Stimulated activated CD4-positive, alpha-beta T cell treated with anti-CD3 and anti-CD28 coated beads, TNF-alpha, amount 100 ng/mL, for 24 hours (primary cell): Measurements from ENCODE around the gene PDE2A.

Experiments used
- DNase-seq, 3 experiments: peaks; one replicate each; pipeline ENCODE4 v3.0.0-alpha.2; 2020; ENCODE audit warnings: low read depth in 3 of 3

Gene PDE2A

DNA sequence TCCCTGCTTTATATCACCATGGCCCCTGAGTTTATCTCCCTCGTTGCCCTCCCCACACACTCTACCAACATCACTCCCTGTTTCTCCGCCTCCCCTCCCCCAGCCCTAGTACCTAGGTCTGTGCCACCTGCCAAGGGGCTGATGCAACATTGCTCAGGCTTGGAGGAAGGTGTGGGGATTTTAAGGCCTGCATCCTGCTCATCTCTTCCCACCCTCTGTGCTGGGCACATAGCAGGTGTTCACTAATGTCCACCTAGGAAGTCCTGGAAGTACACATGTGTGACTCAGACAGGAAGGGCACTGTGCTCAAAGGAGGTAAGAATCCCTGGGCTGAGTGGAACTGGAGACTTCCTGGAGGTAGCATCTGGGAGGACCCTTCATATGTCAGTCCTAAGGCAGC lies 37.0 kb downstream of the PDE2A start:
- no peak for DNase-seq

DNA sequence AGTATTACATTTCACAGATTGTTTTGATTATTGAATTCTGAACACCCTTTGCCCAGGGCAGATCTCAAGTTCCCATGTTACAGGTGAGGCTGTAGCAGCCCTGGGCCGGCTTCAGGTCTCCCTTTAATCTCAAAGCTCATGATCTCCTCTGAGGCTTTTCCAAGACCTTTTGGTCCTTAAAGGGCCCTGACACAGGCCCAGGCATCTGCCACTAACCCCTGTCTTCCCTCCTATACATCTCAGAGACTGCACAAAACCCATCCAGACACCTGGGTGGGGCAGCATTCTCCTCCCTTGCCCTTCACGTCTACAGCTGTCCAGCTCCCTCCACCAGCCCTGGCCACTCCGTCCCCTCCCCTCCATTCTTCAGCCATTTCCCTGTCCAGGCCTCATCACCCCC lies 37.8 kb downstream of the PDE2A start:
- no peak for DNase-seq

DNA sequence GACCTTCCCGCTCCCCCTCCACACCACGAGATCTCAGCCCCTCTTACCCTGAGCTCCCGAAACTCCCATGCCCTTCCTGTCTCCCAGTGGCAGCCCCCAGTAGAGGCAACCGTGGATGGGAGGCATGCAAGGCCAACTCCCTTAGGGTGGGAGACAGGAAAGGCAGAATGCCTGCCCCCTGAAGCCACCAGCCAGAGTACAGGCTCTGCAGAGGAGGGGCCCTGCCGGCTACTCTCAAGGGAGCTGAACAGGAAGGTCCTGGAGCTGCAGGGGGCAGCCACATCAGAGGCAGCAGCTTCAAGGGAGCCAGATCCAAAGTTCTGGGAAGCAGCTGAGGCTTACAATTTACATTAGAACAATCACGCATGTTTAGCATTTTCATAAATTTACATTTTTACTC lies 38.3 kb downstream of the PDE2A start:
- no peak for DNase-seq

DNA sequence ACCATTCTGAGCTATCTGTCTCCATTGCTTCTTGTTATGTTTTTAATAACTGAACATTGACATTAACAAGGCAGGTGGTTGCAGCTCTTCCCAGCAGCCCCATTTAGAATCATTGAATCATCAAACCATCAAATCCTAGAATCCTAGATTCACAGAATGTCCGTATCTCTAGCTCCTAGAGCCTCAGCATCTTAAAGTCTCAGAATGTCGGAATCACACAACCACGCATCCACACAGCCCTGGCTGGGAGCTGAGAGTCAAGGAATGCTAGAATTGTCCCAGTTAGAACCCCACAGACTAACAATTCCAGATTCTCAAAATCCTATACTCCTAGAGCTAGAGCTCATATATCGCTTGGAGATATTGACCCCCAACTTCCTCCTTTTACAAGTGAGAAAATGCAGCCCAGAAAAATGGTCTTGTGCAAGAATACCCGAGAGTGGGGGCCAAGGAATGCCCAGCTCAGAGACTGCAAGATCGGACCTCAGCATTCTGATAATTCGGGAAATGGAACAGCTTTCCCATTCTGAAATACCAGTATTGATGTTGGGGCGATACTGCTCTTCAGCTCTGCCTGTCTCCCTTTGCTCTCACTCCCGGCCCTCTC lies 38.8 kb downstream of the PDE2A start:
- DNase-seq = no peak

DNA sequence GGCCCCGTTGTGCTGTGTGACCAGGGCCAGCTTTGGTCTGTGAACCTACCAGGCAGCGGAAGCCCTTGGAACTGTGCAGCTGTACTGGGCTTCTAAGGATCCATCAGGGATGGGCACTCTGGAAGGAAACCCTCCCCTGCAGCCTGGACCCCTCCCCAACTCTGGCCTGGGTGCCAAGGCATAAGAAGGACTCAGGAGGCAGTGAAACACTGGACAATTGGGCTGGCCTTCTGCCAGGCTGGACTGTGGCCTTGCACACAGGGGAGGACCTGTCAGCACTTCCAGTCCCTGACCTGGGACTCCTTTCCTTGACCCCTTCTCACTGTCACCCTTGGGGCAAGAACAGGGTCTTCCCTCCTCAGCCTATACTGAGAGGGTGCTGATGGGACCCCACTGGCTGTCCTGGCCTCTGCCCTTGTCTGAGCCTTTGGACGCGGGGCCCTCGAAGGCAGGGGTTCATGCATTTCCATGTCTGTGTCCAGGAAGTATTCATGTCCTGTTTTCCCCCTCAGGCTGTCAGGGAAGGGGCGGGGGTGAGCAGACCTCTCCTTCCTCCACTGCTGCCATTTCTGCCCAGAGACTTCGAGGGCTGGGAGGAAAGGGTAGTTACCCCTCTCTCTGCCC lies 39.6 kb downstream of the PDE2A start:
- no peak for DNase-seq

DNA sequence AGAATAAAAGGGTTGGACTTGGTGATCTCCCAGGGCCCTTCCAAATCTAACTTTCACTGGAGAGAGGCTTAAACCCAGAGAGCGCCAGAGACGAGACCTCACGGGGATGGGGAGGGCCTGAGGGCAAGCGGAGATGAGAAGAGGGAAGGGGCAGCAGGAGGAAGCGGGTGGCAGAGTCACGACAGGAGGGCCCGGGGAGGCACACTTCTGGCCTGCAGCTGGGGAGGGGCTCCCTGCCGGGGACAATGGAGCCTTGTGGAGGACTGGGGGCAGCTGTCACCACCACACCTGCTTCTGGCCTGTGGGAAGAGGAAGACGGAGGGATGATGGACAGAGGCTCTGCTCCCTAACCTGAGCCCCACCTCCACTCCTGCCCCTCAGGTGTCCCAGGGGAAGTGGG lies 40.2 kb downstream of the PDE2A start:
- no peak for DNase-seq

DNA sequence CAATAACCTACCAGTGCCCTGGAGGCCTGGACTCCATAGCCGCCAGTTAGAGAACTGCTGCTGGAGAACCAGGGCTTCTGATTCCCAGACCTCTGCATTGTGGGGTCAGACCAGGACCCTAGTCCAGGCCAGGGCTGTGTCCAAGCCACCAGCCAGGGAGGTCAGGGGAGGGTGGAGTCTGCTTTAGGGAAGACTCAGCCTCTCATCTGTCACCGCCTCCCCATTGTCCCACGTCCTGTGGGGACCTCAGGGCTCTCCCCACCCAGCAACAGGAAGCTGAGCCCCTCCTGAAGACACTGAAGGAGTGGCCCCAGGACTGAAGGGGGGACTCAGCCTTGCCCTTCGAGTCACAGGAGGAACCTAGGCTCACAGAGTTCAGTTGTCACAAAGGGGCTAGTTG lies 41.2 kb downstream of the PDE2A start:
- no peak for DNase-seq

DNA sequence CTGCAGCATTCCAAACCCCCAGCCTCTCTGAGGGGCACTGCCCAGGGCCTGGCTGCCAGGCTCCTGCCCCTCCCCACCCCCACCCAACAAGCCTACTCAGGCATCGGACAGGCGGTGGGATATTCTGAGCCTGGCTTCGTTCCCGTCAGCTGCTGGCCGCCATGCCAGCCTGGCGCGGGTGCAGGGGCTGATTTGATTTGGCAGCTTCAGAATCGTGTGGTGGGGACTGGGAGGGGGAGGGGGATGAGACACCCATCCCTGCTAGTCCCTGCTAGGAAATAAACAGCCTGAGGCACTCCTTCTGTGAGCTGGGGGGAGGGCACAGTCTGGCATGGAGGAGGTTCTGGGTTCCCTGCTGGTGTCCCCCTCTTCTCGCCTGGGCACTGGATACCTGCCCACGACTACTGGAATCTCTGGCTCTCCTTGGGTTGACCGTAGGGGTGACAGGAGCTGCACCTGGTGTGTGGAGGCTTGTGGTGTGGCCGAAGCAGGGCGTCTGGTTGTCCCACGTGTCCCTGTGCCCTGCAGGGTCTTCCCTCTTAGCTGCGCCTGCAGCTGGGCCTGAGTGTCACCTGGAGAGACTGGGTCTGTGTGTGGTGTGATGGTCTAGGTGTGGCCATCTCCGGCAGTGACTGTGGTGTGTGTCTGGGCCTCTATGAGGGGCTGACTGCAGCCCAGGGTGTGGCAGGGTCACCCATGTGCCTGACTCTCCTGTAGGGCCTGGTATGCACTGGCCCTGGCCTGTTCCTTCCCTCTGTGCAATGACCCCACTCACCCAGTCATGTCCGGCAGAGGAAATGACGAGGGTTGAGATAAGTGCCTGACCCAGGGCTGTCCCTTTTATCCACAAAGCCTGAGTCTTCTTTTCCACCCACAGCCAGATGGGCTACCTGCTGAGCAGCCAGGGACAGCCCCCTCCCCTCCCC lies 42.2 kb downstream of the PDE2A start:
- DNase-seq = no peak

DNA sequence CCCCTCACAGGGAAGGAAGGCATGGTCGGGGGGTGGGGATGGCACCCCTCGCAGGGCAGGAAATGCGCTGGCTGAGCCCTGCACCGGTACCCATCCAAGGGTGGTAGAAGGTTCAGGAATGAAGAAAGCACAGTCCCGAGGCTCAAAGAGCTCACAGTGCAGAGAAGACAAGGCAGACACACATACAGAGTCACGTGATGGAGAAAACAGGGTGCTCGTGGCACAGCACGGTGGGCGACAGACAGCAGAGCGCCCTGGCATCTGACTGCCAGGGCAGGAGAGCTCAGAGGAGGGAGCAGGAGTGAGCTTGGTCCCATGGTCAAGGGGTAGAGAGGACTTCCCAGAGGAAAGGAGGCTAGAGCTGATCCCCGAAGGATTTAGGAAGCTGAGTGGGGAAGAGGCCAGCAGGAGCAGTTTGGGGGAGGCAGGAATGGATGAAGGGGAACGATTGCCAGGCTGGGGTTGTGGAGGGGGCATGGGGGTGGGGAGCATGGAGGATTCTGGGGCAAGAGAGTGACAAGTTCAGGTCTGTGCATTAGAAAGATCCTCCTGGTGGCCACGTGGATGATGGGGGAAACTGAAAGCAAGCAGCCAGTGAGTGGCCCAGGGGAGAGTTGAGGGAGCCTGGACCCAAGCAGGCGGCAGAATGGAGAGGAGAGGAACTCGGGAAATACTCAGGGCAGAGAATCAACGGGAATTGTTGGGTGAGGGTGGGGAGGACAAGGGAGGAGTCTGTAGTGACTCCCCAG lies 43.9 kb downstream of the PDE2A start:
- no peak for DNase-seq

DNA sequence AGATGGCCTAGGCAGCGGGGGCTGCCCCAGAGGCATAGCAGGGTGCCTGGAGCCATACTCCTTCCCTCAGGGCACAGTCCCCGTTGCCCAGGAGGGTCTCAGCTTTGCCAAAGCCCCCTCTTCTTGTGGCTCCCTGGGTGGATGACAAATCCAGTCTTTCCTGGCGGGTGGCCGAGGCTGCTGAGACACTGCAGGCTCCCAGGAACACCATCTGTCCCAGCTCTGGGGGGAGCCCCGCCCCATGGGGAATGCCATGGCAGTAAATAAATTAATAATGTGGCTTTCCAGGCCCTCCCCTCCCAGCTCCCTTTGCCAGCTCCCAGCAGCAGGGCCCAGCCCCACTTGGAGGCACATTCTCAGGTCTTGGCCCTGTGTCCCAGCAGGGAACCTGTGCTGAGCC lies 45.0 kb downstream of the PDE2A start:
- no peak for DNase-seq

DNA sequence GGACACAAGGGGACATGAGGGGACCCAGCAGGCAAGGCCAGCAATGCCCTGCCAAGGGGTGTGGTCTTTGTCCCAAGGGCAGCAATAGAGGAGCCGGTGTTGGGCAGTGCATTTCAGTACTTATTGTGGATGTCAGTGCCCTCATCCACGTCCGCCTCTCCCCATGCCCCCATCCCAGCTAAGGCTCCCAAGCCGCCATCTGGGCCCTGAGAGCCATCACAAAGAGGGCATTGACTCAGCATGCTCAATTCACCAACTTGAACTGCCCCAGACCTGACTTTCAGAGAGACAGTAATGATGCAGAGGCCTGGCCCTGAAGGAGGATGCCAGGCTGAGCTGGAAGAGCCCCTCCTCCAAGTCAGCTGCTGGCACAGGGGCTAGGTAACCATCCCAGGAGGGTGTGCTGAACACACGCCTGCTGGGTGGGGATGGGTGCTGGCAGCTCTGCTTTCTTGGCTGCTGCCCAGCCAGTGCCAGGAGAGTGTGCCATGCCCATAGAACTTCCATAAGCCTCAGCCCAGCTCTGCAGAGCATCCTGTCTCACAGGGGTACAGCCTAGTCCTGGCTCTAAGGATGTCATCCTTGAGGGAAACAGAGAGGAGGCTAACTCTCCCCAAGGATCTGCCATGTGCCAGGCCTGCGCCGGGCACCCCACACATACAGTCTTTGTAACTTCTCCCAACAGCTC lies 46.5 kb downstream of the PDE2A start:
- no peak for DNase-seq

DNA sequence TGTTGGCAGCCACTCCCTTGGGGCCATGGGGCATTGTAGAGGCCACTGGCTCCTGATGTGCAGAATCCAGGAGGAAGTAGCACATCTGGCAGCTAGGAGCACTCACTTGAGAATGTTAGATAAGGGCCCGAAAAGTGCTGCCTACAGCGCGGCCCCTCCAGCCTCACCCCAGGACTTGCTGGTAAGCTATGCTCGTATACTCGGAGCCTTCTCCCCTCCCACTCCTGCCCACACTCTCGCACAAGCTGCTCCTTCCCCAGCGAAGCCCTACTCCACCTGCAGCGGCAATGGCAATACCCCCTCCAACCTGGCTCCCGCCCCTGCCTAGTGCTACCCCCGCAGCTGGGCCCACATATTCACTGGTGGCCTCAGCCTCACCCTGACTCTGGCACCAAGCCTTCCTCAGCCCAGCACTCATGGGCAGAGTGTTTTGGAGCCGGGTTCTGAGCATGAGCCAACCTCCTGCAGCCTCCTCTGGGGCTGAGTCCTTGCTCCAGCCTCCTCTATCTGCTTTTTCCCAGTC lies 47.7 kb downstream of the PDE2A start:
- no peak for DNase-seq

DNA sequence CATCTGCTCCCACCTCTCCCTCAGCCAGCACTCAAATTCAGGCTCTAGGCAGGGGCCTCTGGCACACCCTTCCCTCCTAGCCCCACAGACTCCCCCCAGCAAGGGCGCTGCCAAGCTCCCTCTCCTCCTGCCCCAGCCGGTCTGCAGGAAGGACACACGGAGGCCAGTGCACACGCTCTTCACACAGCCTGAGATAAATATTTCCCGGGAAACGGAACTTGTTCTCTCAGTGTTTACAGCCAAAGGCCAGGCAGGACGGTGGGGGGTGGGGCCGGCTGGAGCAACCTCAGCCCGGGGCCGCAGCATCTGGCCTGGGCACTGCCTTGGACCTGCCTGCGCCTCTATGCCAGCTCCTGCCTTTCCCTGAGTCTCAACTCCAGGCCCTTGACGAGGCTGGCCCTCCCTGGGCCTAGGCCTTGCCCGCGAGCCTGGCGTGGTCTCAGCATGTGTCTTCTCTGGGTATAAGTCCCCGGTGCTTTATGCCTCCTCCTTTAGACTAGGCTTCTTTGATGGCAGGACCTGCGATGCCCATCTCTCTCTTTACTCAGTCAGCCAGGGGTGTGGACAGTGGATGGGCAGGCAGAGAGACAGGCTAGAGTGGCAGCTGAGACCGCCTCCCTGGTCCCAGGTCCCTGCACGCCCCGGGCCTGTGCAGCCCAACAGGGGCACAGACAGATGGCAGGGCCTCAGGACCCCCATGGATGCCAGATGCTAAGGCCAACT lies 48.4 kb downstream of the PDE2A start:
- no peak for DNase-seq

DNA sequence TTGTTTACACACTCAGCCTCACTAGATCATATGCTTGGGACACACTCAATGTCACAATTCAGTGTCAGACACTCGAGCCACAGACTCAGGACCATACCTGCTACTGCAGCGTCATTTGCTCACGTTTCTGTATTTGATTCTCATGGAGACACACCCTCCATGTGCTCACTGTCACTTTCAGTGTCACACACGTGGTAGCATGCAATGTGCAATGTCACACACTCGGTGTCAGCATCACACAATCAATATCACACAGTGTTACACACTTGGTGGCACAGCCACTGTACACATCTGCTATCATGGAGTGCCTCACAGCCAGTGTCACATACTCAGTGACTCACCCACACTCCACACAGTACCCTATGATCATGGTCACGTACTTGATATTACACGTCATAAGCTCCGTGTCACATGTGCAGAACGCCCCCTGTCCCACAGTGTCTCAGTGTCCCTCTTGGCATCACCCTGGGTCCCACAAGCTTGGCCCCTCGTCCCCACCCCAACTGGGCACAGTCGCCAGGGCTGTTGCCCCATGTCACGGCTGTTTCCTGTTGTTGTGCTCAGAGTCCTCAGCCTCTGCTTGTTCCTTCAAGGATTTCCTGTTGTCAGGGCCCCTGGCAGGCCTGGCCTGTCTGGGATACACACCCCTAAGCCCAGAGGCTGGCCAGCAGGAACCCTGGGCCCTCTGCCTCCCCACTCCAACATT lies 49.6 kb downstream of the PDE2A start:
- no peak for DNase-seq

DNA sequence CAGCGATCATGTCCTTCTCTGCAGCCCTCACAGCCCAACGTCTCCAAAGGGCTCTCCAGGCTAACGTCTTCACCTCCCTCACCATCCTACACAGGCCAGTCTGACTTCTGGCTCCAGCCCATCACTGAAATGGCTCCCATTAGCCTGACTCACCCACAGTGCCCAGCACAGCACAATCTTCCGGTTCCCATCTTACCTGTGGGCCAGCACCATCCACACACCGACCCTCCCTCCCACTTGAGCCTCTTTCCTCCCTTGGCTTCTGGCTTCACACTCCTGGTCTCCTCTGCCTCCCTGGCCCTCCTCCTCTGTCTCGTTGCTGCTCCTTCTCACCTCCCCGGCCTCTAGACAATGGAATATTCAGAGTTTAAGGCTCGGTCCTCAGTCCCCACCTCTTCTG lies 51.2 kb downstream of the PDE2A start:
- no peak for DNase-seq

DNA sequence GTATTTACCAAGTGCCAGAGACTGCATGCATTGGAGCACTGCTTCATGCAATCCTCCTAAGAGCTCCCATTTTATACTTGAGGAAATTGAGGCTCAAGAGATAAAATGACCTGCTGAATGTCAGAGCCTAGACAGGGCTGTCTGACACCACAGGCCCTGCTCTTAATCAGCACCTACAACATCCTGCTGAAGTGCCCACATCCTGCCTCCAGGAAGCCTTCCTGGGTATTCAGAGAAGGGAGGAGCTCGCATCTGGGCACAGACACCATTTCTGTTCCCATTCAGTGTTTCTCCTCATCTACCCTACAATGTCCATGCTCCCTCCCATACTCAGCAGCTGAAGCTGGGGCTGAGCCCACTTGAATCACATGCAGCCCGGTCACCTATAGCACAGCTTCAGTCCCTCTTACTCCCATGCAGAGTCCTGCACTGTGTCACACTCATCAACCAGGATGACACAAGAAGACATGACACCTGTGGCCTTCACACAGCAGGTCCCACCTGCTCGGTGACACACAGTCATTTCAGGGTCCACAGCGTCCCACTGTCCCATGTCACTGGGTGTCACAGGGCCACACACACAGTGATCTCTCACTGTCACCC lies 53.1 kb downstream of the PDE2A start:
- no peak for DNase-seq

DNA sequence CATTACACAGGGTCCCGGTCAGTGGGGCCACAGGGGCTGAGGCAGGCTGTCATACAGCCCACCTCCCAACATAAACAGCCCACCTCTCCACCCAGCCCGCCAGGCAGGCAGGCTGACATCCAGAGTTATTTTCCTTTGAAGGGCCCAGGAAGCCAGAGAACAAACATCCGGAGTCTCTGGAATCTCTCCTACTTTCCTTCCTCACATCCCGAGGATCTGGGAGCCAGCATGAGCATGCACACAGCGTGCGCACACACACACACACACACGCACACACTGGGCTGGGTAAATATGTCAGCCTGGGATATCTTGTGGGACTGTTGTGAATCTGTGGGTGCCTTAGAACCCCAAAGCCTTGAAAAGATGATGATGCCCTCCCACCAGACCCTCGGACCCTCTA lies 55.4 kb downstream of the PDE2A start:
- no peak for DNase-seq

DNA sequence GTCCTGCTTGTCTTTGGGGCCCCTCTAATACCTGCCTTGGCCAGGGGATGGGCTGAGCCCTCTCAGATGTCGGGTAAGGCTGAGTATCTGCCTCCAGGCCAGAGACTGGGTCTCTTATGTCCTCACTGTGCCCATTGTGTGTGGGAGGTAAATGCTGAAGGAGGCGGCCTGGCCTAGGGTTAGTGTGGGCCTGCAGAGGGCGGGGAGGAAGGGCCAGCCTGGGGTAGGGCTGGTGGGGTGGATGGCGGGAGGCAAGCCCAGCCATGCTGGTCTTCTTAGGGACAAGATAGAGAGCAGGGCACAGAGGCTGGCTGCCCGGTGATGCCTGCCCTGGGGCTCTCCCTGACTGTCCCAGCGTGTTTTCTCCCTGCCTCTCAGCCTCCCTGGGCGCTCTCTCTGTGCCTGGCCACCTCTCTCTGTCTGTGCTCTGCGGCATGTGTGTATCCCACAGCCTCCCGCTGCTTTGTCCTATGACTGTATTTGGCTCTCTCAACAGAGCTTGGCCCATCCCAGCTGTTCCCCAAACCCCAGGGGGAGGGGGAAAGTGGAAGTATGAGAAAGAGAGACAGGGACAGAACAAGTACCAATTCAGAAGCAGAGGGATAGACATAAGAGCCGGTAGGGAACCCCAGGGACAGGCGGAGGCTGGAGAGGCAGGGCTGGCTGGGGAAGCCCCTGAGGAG lies 57.0 kb downstream of the PDE2A start:
- no peak for DNase-seq

DNA sequence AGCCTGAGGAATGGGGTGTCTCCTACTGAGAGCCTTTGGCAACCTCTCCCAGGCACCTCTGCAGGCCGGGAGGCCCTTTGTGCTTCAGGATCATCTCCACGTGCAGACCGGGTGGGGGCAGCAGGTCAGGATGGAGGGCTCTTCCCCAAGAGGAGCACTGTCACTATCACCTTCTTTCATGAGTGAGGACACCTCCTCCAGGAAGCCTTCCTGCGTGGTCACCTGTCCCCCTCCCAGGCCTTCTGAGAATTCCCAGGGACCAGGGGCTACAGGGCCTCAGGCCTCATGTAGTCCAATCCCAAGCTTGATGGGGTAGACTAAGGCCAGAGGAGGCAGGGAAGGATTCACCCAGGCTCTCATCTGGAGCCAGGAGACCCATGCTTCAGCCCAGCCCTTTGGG lies 57.6 kb downstream of the PDE2A start:
- DNase-seq = no peak
